Omental fat pad (tissue), 4 donors: ENCODE data around the gene MPZL1. TPM values are rescaled to one million over a fixed set of nuclear protein-coding genes. Genes with fewer than 3 reads are reported as not detected.

ENCODE experiments used
- ATAC-seq: fragments of 150-250 bp; one replicate; pipeline ENCODE4 v1.9.1; 2016; ENCODE audit warnings: mild to moderate bottlenecking, moderate library complexity; ENCODE audit not compliant: low FRiP score
- DNase-seq: peaks from one replicate; pipeline ENCODE4 v3.0.0-alpha.2; 2019; ENCODE audit warnings: low spot score
- total RNA-seq, 4 donors: library from RNA; depleted of rRNA; stranded (reverse); fragments of >200 nt; gene quantifications; one replicate each; pipeline ENCODE4 v1.1.0, GENCODE V29; 2016
- TF ChIP-seq, protein P1 (sequence below), 3 donors: fragments of 450-650 bp; IDR thresholded peaks; one replicate each; pipeline ENCODE4 v1.5.1; 2016 to 2017; ENCODE audit warnings: antibody characterized with exemption in 3 of 3, mild to moderate bottlenecking in 3 of 3, moderate library complexity in 2 of 3

MPZL1 gene
- total RNA-seq, 4 donors from 2014 or later = 102 to 116 (median 108) TPM

DNA sequence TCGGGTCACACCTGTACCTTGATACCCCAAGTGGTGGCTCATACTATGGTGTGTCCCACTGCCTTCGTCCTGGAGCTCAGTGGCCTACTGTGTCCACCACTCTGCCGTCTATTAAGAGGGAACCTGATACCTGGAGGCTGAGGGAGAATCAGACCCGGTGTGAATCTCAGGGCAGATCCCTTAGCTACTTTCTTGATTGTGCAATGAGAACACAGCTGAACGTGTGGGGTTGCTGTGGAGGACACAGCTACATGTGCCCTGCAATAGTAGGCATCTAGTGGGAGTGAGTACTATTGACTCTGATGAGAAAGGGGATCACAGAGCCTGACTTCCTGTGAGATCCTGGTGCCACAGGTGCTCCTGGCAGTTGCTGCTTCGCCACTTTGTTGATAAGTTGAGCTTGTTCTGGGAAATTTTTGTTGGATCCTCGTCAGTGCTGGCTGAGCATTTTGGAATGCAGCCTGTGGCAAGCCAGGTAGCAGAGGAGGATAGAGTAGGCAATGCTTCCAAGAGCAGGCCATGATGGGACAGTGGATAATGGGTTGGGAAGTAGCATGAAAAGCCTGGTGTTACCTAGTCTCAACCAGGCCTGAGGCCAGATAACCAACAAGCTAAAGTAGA, 28.2 kb upstream of the MPZL1 start:
- DNase-seq (no peak), ATAC-seq (peak; percentile 24)
- TF ChIP-seq, protein P1, sequence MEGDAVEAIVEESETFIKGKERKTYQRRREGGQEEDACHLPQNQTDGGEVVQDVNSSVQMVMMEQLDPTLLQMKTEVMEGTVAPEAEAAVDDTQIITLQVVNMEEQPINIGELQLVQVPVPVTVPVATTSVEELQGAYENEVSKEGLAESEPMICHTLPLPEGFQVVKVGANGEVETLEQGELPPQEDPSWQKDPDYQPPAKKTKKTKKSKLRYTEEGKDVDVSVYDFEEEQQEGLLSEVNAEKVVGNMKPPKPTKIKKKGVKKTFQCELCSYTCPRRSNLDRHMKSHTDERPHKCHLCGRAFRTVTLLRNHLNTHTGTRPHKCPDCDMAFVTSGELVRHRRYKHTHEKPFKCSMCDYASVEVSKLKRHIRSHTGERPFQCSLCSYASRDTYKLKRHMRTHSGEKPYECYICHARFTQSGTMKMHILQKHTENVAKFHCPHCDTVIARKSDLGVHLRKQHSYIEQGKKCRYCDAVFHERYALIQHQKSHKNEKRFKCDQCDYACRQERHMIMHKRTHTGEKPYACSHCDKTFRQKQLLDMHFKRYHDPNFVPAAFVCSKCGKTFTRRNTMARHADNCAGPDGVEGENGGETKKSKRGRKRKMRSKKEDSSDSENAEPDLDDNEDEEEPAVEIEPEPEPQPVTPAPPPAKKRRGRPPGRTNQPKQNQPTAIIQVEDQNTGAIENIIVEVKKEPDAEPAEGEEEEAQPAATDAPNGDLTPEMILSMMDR (IDR thresholded peaks at IDR 0.05) = no peak

DNA sequence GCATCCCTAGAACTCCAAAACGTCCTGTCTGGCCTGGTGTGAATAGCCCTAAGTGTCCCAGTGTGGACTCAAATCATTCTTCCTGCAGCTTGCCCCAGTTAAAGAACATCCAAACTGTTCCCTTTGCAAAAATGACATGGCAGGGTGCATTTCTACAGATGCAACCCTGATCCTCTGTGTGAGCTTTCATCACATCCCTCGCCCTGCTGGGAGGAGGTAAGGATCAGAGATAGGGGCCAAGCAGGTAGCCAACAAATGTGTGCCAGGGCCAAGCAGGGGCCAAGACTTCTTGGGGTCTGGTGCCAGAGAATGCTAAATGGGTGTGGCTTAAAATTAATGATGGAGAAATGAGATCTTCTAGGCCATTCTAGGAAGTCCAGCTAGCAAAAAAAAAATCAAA, 27.1 kb upstream of the MPZL1 start:
- no peak for DNase-seq
- TF ChIP-seq, protein P1 (IDR thresholded peaks at IDR 0.05) = no peak
- no peak for ATAC-seq

DNA sequence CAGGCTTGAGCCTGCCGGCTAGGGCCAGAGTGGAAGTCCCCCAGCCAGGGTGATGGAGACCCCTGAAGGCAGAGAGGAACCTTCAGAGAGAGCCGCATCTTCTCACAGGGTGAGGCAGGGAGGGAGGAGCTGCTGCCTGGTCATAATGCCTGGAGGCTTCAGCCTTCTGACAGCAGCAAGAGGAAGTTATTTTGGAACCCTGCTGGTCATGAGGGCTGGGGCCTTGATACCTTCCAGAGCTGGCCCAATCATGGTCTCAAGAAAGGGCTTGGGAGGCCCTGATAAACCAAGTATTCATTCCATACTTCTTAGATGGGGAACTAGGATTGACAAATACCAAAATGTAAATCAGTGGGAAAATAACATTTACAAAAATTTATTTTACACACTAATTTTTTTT, 26.6 kb upstream of the MPZL1 start:
- ATAC-seq (no peak), DNase-seq (no peak)
- TF ChIP-seq, protein P1 (IDR thresholded peaks at IDR 0.05) = no peak

DNA sequence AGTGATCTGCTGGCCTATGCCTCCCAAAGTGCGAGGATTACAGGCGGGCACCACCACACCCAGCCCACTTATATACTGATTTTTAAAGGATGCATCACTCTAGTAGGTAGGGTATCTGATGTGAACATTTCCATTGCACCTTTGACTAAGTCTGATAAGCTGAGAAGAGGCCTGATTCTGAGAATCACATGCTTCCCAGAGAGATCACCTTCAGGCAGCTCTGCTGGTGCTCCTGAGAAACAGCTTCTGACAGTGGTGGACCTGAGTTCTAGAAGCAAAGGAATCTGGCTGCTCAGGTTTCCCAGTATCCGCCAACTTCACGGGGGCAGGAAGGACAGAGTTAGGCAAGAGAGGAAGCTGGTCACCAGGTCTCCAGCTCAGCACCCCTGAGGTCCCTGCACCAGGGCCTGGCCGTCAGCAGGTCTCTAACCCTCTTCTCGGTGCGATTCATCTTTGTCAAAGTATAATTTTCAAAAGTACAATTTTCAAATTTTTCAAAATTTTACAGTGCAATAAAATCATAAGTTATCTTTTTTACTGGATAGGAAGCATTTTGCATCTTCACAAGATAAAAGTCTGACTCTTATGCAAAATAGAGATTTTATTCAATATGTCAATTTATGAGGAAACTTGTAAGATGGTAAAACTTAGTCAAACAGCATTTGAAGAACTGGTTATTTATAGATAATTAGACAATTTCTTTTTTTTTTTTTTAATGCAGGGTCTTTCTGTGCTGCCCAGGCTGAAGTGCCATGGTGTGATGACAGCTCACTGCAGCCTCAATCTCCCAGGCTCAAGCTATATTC, 25.8 kb upstream of the MPZL1 start:
- ATAC-seq = no peak
- TF ChIP-seq, protein P1 (IDR thresholded peaks at IDR 0.05) = no peak

DNA sequence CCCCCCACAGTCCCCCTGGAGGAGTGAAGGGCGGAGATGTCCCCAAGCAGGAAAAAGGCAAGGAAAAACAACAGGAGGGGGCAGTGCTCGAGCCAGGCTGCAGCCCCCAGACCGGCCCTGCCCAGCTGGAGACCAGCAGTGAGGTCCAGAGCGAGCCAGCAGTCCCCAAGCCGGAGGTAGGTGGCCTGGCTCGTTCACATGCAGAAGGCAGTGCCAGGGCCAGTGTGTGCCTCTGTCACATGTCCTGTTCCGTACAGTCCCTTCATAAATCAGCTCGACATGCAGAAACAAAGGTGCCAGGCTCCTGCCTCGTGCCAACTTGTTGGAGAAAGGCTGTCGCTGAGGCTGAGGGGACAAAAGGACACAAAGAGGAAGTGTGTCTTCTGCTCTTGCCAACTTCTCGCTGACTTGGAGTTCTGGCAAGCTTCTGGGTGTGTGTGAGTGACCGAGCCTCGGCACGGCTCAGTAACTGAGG, 24.1 kb upstream of the MPZL1 start:
- DNase-seq (no peak), ATAC-seq (no peak)
- TF ChIP-seq, protein P1 (IDR thresholded peaks at IDR 0.05) = no peak

More for the DNA sequence above, 25.8 kb upstream of the MPZL1 start:
- no peak for DNase-seq

DNA sequence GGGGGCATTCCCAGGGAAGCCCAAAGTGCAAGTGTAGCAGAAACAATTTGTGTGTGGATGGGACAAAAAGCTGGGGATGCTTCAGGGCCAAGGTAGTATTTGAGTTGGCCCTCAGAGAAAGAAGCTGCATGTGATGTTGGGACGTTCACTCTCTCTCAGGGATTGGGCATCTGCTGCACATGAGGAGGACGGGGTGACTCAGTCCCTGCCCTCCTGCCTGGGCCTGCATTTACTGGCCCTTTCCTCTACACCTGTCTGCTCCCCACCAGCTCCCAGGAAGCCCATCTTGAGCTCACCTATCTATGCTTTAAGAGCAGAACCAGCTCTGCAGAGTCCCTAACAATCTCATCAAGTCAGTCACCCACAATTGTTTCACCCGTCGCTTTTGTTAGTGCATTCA, 23.5 kb upstream of the MPZL1 start:
- ATAC-seq = no peak
- DNase-seq = no peak

More for the DNA sequence above, 23.5 kb upstream of the MPZL1 start:
- TF ChIP-seq, protein P1 (IDR thresholded peaks at IDR 0.05) = no peak
